Nephron progenitor cell (in vitro differentiated cells): ENCODE results near the gene IRF2BP2.

Source experiments
- DNase-seq: peaks from one replicate; pipeline ENCODE4 v3.0.0; 2021
- H3K27ac Mint-ChIP-seq: 2 replicates; pipeline ENCODE4 v1.8.0; 2021; ENCODE audit warnings: mild to moderate bottlenecking, moderate library complexity, mixed read lengths
- H3K27me3 Mint-ChIP-seq: 2 replicates; pipeline ENCODE4 v1.8.0; 2021; ENCODE audit warnings: mild to moderate bottlenecking, low read depth, mixed read lengths; ENCODE audit not compliant: poor library complexity
- H3K36me3 Mint-ChIP-seq: 2 replicates; pipeline ENCODE4 v1.8.0; 2021; ENCODE audit warnings: low read depth, mixed read lengths
- H3K4me1 Mint-ChIP-seq: 2 replicates; pipeline ENCODE4 v1.8.0; 2021; ENCODE audit warnings: mixed read lengths
- H3K4me3 Mint-ChIP-seq: 2 replicates; pipeline ENCODE4 v1.8.0; 2021; ENCODE audit warnings: mild to moderate bottlenecking, moderate library complexity, mixed read lengths
- H3K9me3 Mint-ChIP-seq: 2 replicates; pipeline ENCODE4 v1.8.0; 2021; ENCODE audit warnings: mild to moderate bottlenecking, moderate library complexity, mixed read lengths
- CTCF ChIP-seq: fragments of 200-600 bp; sonication (generic); IDR thresholded peaks from 2 replicates; pipeline ENCODE4 v1.5.0; 2021; ENCODE audit warnings: antibody characterized with exemption

The IRF2BP2 gene

GRCh38 chr1:234605983-234606783, 3.8 kb downstream of the IRF2BP2 start:
- Mint-ChIP-seq H3K27ac (peak overlapping the region; percentile 95), H3K27me3 (peaks cover 4% of the 10 kb centered on the region), H3K4me3 (peak overlapping the region; percentile 89), H3K4me1 (peaks cover 67% of the 10 kb centered on the region), H3K9me3 (no peaks in the 10 kb centered on the region), H3K36me3 (peaks cover 55% of the 10 kb centered on the region)
- DNase-seq: no peak
- no peak for TF ChIP-seq CTCF

GRCh38 chr1:234605399-234605982, 4.5 kb downstream of the IRF2BP2 start:
- Mint-ChIP-seq H3K36me3 (peaks cover 55% of the 10 kb centered on the region), H3K4me1 (peaks cover 71% of the 10 kb centered on the region)

GRCh38 chr1:234604495-234605398, 5.2 kb downstream of the IRF2BP2 start:
- Mint-ChIP-seq H3K36me3 (peaks cover 55% of the 10 kb centered on the region), H3K27me3 (peaks cover 4% of the 10 kb centered on the region), H3K4me1 (peaks cover 77% of the 10 kb centered on the region), H3K27ac (peak overlapping the region; percentile 68), H3K9me3 (no peaks in the 10 kb centered on the region), H3K4me3 (peak overlapping the region; percentile 89)
- TF ChIP-seq CTCF: no peak
- DNase-seq: no peak

More at GRCh38 chr1:234605399-234605982, 4.5 kb downstream of the IRF2BP2 start:
- Mint-ChIP-seq H3K9me3 (no peaks in the 10 kb centered on the region), H3K27me3 (peaks cover 4% of the 10 kb centered on the region), H3K27ac (peak overlapping the region; percentile 95), H3K4me3 (peak overlapping the region; percentile 89)
- TF ChIP-seq CTCF: no peak
- DNase-seq: no peak

- no peak for TF ChIP-seq CTCF
- H3K27me3 Mint-ChIP-seq: peaks cover 4% of the 10 kb centered on the region
- H3K4me1 Mint-ChIP-seq: peaks cover 89% of the 10 kb centered on the region
- H3K36me3 Mint-ChIP-seq: peaks cover 55% of the 10 kb centered on the region
- peak overlapping the region; percentile 95 for H3K27ac Mint-ChIP-seq
- no peaks in the 10 kb centered on the region for H3K9me3 Mint-ChIP-seq
- peak overlapping the region; percentile 89 for H3K4me3 Mint-ChIP-seq
- no peak for DNase-seq
Measured at GRCh38 chr1:234603221-234604204, 6.5 kb downstream of the IRF2BP2 start.
